GM13976 (cell line): ENCODE results near the gene ZCCHC24.

Experiments used
- DNase-seq: peaks from one replicate; pipeline ENCODE4 v3.0.0; 2012; ENCODE audit warnings: low spot score
- CTCF ChIP-seq: IDR thresholded peaks from 2 replicates; pipeline ENCODE4 v1.5.1; 2012; ENCODE audit warnings: borderline replicate concordance, mild to moderate bottlenecking; ENCODE audit not compliant: insufficient read depth; ENCODE audit errors: extremely low read depth, missing control alignments, control extremely low read depth
- in situ Hi-C: fragments of 300-500 bp; cut with MboI; formaldehyde crosslinking; loops from one replicate; pipeline ENCODE4 v1.12.0; 2022; ENCODE audit warnings: low sequenced_read_pairs, mixed read lengths, inconsistent platforms; ENCODE audit not compliant: unreplicated experiment

The ZCCHC24 gene

GRCh38 chr10:79482304-79482703 is 36.9 kb upstream of the ZCCHC24 start:
- no peak for TF ChIP-seq CTCF
- no peak for DNase-seq
- in situ Hi-C loops = no loop called here

- in situ Hi-C loops = no loop called here
- no peak for TF ChIP-seq CTCF
- no peak for DNase-seq
Observed at GRCh38 chr10:79479283-79479909, 34.0 kb upstream of the ZCCHC24 start.

GRCh38 chr10:79477456-79477855 is 32.0 kb upstream of the ZCCHC24 start:
- no peak for DNase-seq
- in situ Hi-C loops = no loop called here
- TF ChIP-seq CTCF = no peak

GRCh38 chr10:79476645-79477044 is 31.2 kb upstream of the ZCCHC24 start:
- no peak for TF ChIP-seq CTCF
- no peak for DNase-seq
- in situ Hi-C loops = no loop called here

GRCh38 chr10:79475877-79476276 is 30.5 kb upstream of the ZCCHC24 start:
- DNase-seq = no peak
- in situ Hi-C loops = no loop called here
- TF ChIP-seq CTCF = no peak

- no peak for TF ChIP-seq CTCF
- in situ Hi-C loops = no loop called here
- no peak for DNase-seq
Observed at GRCh38 chr10:79475119-79475653, 29.8 kb upstream of the ZCCHC24 start.

GRCh38 chr10:79473496-79474095 is 28.2 kb upstream of the ZCCHC24 start:
- TF ChIP-seq CTCF = no peak
- no peak for DNase-seq
- in situ Hi-C loops = no loop called here
